Endothelial cell of umbilical vein (primary cell): Measurements from ENCODE around the gene CEP78. TPM values are rescaled to one million over a fixed set of nuclear protein-coding genes. Genes with fewer than 3 reads are reported as not detected.

Experiments used
- BruUV-seq: library from RNA; stranded (reverse); fragments of 400-500 nt; replicated peaks from 2 replicates; lab custom pipeline; 2021; lab: Mats Ljungman, UMichigan
- CTCF ChIA-PET: fragments of 300-600, 350-600 bp; sonication (Branson Sonifier 250); formaldehyde crosslinking; loops from one replicate; lab custom pipeline; 2021; ENCODE audit warnings: antibody characterized with exemption, inconsistent platforms; lab: Charles Lee
- POLR2A ChIA-PET: fragments of 300-600, 350-600 bp; sonication (Branson Sonifier 250); formaldehyde crosslinking; loops from one replicate; lab custom pipeline; 2021; ENCODE audit warnings: antibody characterized with exemption, inconsistent platforms; lab: Charles Lee
- DNase-seq: peaks from one replicate; pipeline ENCODE4 v3.0.0-alpha.2; 2011; ENCODE audit warnings: low read depth, low spot score
- FAIRE-seq: peaks from 2 replicates; lab custom pipeline; 2011; peaks lifted over from hg19 to GRCh38; lab: Jason Lieb, UNC
- H2AFZ ChIP-seq: 2 replicates; pipeline ENCODE4 v1.6.0; 2012; ENCODE audit warnings: low read depth, low read length, control low read depth, inconsistent platforms
- H3K27ac ChIP-seq: 2 replicates; pipeline ENCODE4 v1.5.1; 2011; ENCODE audit warnings: low read depth, mild to moderate bottlenecking, control low read depth, low read length, moderate library complexity; ENCODE audit not compliant: insufficient read depth
- H3K27me3 ChIP-seq, 2 experiments: 2 replicates each; pipeline versions ENCODE4 v1.6.0 to v1.6.1; 2011; ENCODE audit warnings: low read length in 2 of 2, mixed read lengths in 1 of 2; ENCODE audit not compliant: control insufficient read depth in 2 of 2, insufficient read depth in 2 of 2
- H3K36me3 ChIP-seq, 2 experiments: 2 replicates in 1 of 2; 3 replicates in 1 of 2; pipeline ENCODE4 v1.5.1; 2011; ENCODE audit warnings: low read length in 2 of 2, mild to moderate bottlenecking in 1 of 2, moderate library complexity in 1 of 2; ENCODE audit not compliant: control insufficient read depth in 2 of 2, insufficient read depth in 2 of 2; ENCODE audit errors: extremely low read depth in 1 of 2
- H3K4me1 ChIP-seq: 3 replicates; pipeline ENCODE4 v1.5.1; 2011; ENCODE audit warnings: mild to moderate bottlenecking, low read length; ENCODE audit not compliant: control insufficient read depth, insufficient read depth; ENCODE audit errors: extremely low read depth
- H3K4me2 ChIP-seq: 2 replicates; pipeline ENCODE4 v1.6.1; 2011; ENCODE audit warnings: low read length, control low read depth, mixed read lengths; ENCODE audit not compliant: insufficient read depth
- H3K4me3 ChIP-seq, 3 experiments: fragments of 200-600 bp in 1 of 3; sonication (generic), shearing (Covaris generic) in 1 of 3; replicated peaks in 1 of 3; 2 replicates each; pipeline ENCODE4 v1.5.1; 2011 to 2016; ENCODE audit warnings: control low read depth in 3 of 3, low read length in 3 of 3, mild to moderate bottlenecking in 2 of 3, inconsistent platforms in 1 of 3, low read depth in 1 of 3, moderate library complexity in 1 of 3; ENCODE audit not compliant: insufficient read depth in 1 of 3
- H3K79me2 ChIP-seq: 2 replicates; pipeline ENCODE4 v1.6.0; 2012; ENCODE audit warnings: low read length, inconsistent platforms; ENCODE audit not compliant: control insufficient read depth, insufficient read depth
- H3K9ac ChIP-seq: replicated peaks from 2 replicates; pipeline ENCODE3; 2011; ENCODE audit warnings: low read length, control low read depth; ENCODE audit not compliant: insufficient read depth; ENCODE audit errors: extremely low read depth
- H3K9me1 ChIP-seq: replicated peaks from 3 replicates; pipeline ENCODE4 v1.6.0; 2011; ENCODE audit warnings: mild to moderate bottlenecking, low read length; ENCODE audit not compliant: control insufficient read depth, insufficient read depth; ENCODE audit errors: extremely low read depth
- H3K9me3 ChIP-seq: replicated peaks from 2 replicates; pipeline ENCODE4 v1.5.1; 2012; ENCODE audit warnings: low read length, inconsistent platforms; ENCODE audit not compliant: control insufficient read depth, insufficient read depth
- H4K20me1 ChIP-seq: replicated peaks from 2 replicates; pipeline ENCODE3; 2011; ENCODE audit warnings: mild to moderate bottlenecking, low read length; ENCODE audit not compliant: control insufficient read depth, insufficient read depth; ENCODE audit errors: extremely low read depth
- EZH2 ChIP-seq: IDR thresholded peaks from 2 replicates; pipeline ENCODE4 v1.6.1; 2012; ENCODE audit warnings: borderline replicate concordance, low read depth, mild to moderate bottlenecking, moderate library complexity, low read length, inconsistent platforms; ENCODE audit not compliant: severe bottlenecking
- FOS ChIP-seq: IDR thresholded peaks from 2 replicates; pipeline ENCODE4 v1.6.1; 2011; ENCODE audit warnings: mild to moderate bottlenecking, low read length, moderate library complexity, borderline replicate concordance; ENCODE audit not compliant: insufficient read depth
- GATA2 ChIP-seq: IDR thresholded peaks from 2 replicates; pipeline ENCODE4 v1.7.0; 2011; ENCODE audit warnings: low read depth, mild to moderate bottlenecking, moderate library complexity, mixed read lengths, low read length; ENCODE audit not compliant: insufficient read length, insufficient read depth
- JUN ChIP-seq: IDR thresholded peaks from 2 replicates; pipeline ENCODE4 v1.6.1; 2011; ENCODE audit warnings: borderline replicate concordance, low read depth; ENCODE audit not compliant: insufficient read length, insufficient read depth
- MYC ChIP-seq: IDR thresholded peaks from one replicate; pipeline ENCODE4 v1.6.1; 2011; ENCODE audit warnings: mild to moderate bottlenecking, low read depth, low read length
- POLR2A ChIP-seq: IDR thresholded peaks from 2 replicates; pipeline ENCODE4 v1.6.1; 2012; ENCODE audit warnings: low read depth, mild to moderate bottlenecking, control low read depth, low read length
- POLR2AphosphoS5 ChIP-seq: IDR thresholded peaks from 2 replicates; pipeline ENCODE4 v1.6.1; 2012; ENCODE audit warnings: low read depth, mild to moderate bottlenecking, control low read depth, low read length, moderate library complexity; ENCODE audit not compliant: insufficient read depth
- dilution Hi-C: fragments of 300-500 bp; cut with MboI; formaldehyde crosslinking; loops from one replicate; pipeline ENCODE4 v1.15.0; 2019; ENCODE audit warnings: low sequenced_read_pairs; ENCODE audit not compliant: extremely low pct_ligation_motif_present
- intact Hi-C: fragments of 100-400 bp; cut with micrococcal nuclease; formaldehyde crosslinking; loops from one replicate; pipeline ENCODE4 v1.10.0; 2022
- polyA plus RNA-seq, 4 experiments: library from polyadenylated mRNA; depleted of rRNA in 3 of 4; stranded (reverse) in 3 of 4; unstranded in 1 of 4; fragments of >200 nt; gene quantifications; 2 replicates each; pipeline versions ENCODE4 v1.2.1 to v1.2.3, GENCODE V29; 2011 to 2012; ENCODE audit warnings: missing spikeins in 1 of 4
- total RNA-seq: library from RNA; stranded (reverse); gene quantifications from 2 replicates; pipeline ENCODE4 v1.2.3, GENCODE V29; 2021
- TF ChIP-seq, protein P1 (sequence below): IDR thresholded peaks from 2 replicates; pipeline ENCODE4 v1.6.1; 2011; ENCODE audit not compliant: insufficient read depth, insufficient read length
- TF ChIP-seq, protein P2 (sequence below), 2 donors: IDR thresholded peaks; 1 replicate in 1 of 2; 2 replicates in 1 of 2; pipeline ENCODE4 v1.5.1; 2011; ENCODE audit warnings: low read length in 2 of 2, mild to moderate bottlenecking in 2 of 2, moderate library complexity in 2 of 2, control low read depth in 1 of 2, inconsistent platforms in 1 of 2, low read depth in 1 of 2; ENCODE audit not compliant: insufficient read depth in 1 of 2; ENCODE audit errors: extremely low read depth in 1 of 2

The CEP78 gene
- total and polyA plus RNA-seq, 2 donors (not counting 3 experiments of a cell fraction or from before 2014, with no cell fraction given): 6.5 to 35.9 TPM

DNA sequence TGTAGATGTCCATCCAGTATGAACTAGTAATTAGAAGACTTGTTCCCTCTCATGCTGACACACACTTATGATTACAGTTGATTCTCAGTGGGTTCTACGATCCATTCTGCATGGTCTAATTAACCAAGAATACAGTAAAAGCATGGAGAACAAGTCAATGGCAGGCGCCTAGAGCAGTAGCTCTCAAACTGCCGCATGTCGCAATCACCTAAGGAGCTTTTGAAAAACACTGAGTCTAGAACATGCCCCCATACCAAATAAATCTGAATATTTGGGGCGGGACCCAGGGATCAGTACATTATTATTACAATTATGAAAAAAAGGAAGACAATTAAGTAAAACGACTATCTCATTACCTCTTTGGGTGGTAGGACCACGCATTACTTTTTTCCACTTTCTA lies 26.7 kb upstream of the CEP78 start:
- Histone ChIP-seq H2AFZ (no peak overlapping the region), H3K36me3 (no peaks in the 10 kb centered on the region), H4K20me1 (no peaks in the 10 kb centered on the region), H3K9me3 (no peaks in the 10 kb centered on the region), H3K9me1 (no peaks in the 10 kb centered on the region), H3K4me2 (no peak overlapping the region), H3K27ac (no peak overlapping the region), H3K9ac (no peak overlapping the region), H3K27me3 (no peaks in the 10 kb centered on the region), H3K4me3 (no peak overlapping the region), H3K4me1 (peaks cover 11% of the 10 kb centered on the region), H3K79me2 (no peaks in the 10 kb centered on the region)
- TF ChIP-seq GATA2 (no peak), EZH2 (no peak), POLR2A (no peak), FOS (no peak), JUN (no peak), POLR2AphosphoS5 (no peak), MYC (no peak)
- TF ChIP-seq, protein P1, sequence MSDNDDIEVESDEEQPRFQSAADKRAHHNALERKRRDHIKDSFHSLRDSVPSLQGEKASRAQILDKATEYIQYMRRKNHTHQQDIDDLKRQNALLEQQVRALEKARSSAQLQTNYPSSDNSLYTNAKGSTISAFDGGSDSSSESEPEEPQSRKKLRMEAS: no peak
- TF ChIP-seq, protein P2, sequence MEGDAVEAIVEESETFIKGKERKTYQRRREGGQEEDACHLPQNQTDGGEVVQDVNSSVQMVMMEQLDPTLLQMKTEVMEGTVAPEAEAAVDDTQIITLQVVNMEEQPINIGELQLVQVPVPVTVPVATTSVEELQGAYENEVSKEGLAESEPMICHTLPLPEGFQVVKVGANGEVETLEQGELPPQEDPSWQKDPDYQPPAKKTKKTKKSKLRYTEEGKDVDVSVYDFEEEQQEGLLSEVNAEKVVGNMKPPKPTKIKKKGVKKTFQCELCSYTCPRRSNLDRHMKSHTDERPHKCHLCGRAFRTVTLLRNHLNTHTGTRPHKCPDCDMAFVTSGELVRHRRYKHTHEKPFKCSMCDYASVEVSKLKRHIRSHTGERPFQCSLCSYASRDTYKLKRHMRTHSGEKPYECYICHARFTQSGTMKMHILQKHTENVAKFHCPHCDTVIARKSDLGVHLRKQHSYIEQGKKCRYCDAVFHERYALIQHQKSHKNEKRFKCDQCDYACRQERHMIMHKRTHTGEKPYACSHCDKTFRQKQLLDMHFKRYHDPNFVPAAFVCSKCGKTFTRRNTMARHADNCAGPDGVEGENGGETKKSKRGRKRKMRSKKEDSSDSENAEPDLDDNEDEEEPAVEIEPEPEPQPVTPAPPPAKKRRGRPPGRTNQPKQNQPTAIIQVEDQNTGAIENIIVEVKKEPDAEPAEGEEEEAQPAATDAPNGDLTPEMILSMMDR (IDR thresholded peaks at IDR 0.05; ENCODE audit: extremely low read depth in 1 of 2, insufficient read depth in 1 of 2, low read depth in 1 of 2, low read length in 2 of 2): no peak
- POLR2A ChIA-PET: no interaction called here
- no peak for DNase-seq
- CTCF ChIA-PET: no interaction called here
- intact Hi-C loops (loop anchor here (10.0 kb wide), 1 partner anchor 694 kb away; no protein-coding TSS in a partner anchor), dilution Hi-C loops (no loop called here)
- no TSS peak for BruUV-seq
- no peak for FAIRE-seq
